NCI-H2227 (cell line): ENCODE measurements around the gene CCDC180.
"Not testable (repeated sequence)": the region's sequence is repeated elsewhere in the genome, so short reads cannot be mapped to it uniquely, and the experiment has no call there.

Source experiments
- DNase-seq: peaks from one replicate; lab custom pipeline; 2025; ENCODE audit not compliant: unreplicated experiment; lab: John Stamatoyannopoulos, UW

CCDC180 gene

DNA sequence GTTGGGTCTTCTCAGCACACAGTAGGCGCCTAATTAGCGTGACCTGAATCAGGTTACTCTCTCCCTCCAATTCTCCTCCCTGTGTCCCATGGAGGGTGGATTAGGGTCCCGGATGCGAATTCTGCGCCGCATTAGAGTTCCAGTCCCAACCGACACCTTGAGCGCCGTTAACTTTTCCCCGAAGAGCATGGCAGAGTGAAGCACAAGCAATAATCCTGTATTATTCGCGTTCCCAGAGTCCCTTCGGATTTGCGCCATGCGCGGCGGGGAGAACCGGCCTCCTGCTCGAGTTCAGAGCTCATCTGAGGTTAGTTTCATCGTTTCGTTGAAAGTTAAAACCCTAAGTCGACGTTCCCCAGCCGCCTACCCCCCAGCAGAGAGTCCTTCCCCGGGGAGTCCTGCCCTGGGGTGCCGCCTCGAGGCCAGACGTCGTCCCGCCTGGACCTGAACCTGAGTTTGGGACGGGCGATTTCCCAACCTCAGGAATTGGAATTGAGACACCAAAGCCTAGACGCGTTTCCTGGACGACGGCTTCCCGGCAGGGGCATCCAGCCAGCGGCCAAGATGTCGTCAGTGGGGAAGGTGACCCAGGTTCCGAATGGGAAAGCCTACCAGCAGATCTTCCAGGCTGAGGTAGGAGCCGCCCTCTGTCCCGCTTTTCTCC, at the start of gene CCDC180:
TSS of gene CCDC180 (plus strand) at position 160 of the 664 bp plus-strand sequence. CDS start at position 565, 405 bp downstream.
- DNase-seq: no peak

DNA sequence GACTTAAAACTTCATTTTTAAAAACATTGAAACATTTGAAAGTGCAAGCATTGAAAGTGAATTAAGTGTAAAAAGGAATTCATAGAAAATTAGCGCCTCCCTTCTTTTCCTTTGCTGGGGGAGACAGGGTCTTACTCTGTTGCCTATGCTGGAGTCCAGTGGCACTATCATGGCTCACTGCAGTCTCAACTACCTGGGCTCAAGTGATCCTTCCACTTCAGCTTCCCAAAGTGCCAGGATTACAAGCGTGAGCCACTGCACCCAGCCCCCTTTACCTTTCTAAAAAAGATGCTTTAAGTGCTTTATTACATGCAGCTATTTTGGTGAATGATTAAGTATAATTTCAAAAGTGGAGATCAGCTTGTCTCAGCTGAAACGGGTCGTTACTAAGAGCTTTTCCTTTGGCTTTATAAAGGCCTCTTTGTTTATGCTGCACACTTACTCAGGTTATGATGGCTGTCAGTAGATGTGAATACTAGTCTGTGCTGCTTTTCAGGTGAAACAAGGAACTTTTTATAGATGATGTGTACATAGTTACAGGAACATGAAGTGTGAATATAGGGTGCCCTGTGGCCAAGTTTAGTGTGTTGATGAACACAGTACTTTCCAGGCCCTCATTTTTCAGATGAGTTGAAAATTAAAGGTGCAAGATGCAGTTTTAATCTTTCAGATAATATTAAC, 47.5 kb upstream of the CCDC180 start:
- DNase-seq: not testable (repeated sequence)

DNA sequence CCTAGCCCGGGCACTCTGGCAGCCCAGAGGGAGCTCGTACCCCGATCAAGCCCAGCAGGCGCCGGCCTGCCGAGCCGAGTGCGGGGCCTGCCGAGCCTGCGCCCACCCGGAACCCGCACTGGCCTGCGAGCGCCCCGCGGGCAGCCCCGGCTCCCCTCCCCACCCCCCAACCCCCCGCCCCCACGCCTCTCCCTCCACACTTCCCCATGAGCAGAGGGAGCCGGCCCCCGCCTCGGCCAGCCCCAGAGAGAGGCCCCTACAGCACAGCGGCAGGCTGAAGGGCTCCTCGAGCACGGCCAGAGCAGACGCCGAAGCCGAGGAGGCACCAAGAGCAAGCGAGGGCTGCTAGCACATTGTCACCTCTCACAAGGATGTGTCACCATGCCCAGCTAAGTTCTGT, 36.2 kb upstream of the CCDC180 start:
- peak; percentile 19 for DNase-seq

DNA sequence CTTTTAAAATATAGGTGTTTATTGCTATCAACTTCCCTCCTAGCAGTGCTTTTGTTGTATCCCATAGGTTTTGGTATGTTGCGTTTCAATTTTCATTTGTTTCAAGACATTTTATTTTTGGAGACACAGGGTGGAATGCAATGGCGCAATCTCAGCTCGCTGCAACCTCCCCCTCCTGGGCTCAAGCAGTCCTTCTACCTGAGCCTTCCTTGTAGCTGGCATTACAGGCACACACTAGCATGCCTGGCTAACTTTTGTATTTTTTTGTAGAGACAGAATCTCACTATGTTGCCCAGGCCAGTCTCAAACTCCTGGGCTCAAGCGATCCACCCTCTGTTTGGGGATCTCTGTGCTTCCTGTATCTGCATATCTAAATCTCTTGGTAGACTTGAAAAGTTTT, 35.4 kb upstream of the CCDC180 start:
- no peak for DNase-seq

DNA sequence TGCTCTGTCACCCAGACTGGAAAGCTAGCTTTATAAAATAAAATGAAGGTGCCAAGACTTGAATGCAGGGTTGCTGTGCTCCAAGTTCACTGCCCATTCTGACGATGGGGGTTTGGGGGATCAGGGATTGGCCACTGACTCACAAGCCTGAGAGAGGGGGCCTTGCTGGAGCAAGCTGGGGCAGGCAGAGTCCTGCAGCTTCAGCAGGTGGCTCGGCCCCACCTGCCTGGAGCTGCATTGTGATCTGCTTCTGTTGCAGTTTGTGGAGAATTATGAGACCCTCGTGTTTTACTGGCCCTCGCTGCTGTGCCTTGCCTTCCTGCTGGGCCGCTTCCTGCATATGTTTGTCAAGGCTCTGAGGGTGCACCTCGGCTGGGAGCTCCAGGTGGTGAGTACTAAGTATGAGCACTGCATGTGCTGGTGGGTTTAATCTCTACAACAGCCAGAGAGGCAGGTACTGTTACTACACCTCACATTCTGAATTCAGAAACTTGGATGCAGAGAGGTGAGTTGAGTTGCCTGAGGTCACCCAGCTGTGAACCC, 31.1 kb upstream of the CCDC180 start:
- DNase-seq: no peak

DNA sequence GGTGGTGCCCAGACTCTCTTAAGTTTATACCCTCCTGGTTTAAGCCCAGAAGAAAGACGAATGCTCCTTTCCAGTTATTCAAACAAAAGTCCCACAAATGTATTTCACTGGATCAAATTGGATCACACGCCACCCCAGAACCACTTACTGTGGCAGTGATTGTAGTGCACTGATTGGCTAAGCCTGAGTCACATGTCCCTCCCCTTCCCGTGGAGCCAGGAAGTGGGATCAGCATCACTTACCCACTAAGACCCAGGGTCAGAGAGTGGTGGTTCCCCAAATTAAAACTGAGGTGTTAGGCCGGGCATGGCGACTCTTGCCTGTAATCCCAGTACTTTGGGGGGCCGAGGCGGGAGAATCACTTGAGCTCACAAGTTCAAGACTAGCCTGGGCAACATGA, 29.5 kb upstream of the CCDC180 start:
- DNase-seq: no peak

DNA sequence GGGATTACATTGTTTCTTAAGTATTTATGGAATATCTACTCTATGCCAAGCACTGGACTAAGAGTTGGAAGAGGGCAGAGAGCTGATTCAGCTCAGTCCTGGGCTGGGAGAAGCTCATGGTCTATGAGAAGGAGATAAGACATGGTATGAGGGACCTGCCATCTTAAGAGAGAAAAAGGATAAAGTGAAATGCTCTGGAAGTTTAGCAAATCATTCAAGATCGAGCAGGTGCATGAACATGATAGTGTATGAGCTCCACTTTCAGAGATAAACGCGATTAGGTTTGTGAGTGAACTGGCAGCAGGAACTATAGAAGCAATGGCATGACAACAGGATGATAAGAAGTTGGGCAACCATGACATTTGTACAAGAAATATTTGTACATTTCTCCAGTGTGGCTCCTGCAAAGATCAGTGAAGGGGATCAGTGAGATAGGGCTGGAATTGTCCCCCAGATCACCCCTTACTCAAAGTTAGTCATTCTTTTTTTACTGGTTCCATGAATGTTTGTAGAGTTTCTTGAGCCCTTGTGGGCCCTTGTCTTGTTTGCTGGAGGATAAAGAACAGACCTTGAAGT, 26.6 kb upstream of the CCDC180 start:
- DNase-seq: no peak

DNA sequence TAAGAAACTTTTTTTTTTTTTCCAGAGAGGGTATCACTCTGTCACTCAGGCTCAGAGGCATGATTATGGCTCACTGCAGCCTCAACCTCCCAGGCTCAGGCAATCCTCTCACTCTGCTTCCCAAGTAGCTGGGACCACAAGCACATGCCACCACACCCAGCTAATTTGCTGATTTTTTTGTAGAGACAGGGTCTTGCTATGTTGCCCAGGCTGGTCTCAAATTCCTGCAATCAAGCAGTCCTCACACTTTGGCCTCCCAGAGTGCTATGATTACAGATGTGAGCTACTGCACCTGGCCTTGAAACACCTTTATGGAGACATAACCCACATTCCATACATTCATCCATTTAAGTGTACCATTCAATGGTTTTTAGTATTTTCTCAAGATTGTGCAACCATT, 23.7 kb upstream of the CCDC180 start:
- DNase-seq: no peak

DNA sequence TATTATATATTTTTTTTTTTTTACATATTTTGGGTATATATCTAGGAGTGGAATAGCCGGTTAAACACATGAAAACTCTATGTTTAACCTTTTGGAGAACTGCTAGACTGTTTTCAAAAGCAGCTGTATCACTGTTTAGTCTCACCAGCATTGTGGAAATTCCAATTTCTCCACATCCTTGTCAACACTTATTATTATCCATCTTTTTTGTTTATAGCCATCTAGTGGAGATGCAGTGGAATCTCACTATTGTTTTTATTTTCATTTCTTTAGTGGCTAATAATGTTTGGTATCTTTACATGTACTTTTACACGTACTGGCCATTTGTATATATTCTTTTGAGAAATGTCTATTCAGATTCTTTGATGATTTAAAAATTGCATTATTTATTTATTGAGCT, 22.7 kb upstream of the CCDC180 start:
- DNase-seq: no peak

DNA sequence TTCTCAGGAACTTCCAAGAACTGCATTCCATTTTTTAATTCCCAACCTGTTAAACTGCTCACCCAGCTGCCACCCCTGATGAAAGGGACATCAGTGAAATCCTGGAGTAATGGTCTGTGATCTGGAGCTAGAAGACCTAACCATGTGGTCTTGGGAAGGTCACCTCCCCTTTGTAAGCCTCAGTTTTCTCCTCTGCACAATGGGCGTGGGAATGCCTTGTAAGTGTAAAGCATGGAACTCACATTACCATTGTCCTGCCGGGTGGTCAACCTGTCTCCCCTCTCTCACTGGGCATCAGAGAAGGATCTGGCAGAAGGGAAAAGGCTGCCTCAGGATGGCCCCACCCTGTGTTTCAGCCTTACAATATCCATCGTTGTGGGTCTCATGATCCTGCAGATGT, 15.3 kb upstream of the CCDC180 start:
- DNase-seq: no peak

DNA sequence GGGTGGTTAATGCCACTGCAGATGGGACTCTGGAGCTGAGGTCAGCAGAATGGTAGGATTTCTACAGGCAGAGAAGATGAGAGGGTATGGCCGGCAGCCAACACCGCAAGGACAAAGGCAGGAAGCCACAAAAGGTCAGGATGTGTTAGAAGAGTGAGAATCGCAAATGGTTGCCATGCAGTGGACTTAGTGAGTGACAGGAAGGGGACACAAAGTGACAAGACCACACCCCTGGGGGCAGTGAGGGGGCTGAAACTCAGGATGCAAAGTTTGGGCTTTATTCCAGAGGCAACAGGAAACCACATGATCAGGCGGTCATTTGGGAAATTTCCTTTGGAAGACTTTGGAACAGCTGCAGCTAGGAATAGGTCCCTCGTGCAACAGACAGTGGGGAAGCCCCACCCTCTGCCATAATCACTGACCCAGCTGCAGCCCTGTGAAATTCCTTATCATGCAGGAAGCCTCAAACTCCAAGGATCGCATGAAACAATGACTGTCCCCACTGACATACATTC, 14.2 kb upstream of the CCDC180 start:
- DNase-seq: no peak

DNA sequence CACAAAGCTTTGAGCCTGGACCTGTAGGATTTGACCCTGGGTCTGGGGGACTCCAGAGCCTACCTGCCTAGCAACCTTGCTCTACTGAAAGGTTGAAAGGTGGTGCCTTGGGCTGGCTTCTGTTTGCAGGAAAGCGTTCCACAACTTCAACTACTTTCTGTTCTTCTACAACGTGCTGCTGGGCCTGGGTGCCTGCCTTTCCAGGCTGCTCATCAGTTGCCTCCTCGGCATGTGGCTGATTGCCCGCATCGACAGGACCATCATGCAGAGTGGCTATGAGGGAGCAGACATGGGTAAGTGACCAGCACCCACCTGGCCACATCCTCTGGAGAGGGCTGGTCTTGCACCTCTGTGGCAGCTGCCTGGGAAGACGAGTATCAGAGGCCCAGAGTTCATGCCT, 13.6 kb upstream of the CCDC180 start:
- DNase-seq: no peak

DNA sequence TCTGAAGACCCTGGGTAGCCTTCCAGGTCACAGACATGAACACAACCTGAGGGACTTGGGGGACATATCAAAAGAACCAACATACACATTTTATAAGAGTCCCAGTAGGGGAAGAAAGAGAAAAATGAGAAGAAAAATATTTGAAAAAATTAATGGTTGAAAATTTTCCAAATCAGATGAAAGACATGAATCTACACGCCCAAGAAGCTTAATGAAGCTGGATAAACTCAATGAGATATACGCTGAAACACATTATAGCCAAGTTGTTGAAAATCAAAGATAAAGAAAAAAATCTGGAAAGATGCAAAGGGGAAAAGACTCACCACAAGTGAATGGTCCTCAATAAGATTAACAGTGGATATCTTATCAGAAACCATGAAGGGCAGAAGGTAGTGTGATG, 9.6 kb upstream of the CCDC180 start:
- DNase-seq: no peak

DNA sequence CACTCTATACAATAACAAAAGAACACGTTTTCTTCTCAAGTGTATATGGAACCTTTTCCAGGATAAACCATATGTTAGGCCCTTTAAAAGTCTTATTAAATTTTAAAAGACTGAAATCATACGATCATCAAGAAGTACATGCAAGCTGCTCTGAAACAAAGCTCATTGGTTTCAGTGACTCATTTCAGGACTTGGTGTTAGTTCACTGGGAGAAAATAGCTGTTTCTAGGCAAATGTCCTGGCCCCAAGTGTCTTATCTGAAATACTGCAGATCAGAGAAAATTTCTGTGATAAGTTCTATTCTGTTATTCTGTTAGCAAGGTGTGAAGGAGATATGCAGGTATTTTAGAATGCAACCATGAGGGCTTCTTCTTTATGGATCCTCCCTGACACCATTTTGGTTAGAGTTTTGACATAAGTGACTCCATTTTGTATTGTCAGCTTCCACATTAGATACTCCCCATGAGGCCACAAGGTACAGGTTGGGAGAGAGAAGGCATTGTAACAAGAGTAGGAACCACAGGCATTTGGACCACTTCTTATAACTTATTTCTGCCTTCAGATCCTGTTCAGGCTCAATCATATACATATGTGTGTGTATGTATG, 7.5 kb upstream of the CCDC180 start:
- DNase-seq: no peak

DNA sequence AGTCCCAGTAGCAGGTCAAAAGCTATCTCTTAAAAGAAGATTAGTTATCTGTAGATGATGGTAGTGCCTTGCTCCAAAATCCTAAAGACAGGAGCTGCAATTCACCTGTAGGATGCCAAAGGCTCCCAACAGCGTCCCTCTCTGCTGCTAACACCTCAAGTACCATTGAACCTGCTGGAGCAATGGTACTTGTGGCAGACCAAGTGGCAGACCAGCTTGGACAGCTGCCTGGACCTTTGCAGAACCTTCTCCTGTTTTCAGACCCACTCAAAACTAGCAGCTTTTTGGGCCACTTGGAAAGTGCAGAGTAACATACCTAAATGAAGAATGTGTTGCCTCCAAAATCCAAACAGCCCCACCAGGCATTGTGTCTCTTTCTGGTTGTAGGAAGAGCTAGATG, 6.9 kb upstream of the CCDC180 start:
- DNase-seq: no peak

DNA sequence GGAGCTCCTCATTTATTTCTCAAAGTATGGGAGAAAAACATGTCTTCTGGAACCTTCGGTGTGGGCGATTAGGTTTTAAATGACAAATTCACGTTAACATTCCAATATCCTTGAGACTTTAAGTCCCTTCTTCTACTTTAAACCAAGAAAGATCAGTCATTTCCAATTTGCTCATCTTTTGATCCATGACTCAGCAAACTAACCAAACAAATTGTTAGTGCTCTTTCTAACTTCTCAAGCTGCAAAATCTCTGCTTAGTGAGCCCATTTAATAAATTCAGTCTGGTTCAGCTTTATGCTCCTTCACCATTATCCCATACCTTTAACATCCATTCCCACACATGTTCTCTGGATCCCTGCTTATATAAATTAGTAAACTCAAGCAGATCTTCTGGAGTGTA, 5.5 kb upstream of the CCDC180 start:
- no peak for DNase-seq

DNA sequence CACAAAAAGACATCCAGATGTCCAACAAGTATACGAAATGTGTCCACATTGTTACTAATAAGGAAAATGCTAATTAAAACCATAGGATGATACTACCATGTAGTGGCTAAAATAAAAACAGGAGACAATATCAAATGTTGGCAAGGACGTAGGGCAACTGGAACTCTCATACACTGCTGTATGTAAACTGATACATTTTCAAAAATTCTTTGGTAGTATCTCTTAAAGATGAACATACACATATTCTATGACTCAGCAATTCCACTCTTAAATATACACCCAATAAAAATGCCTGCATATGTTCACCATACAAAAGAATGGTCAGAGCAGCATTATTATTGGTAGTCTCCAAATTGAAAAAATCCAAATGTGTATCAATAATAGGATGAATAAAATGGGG, 2.9 kb upstream of the CCDC180 start:
- DNase-seq: no peak

DNA sequence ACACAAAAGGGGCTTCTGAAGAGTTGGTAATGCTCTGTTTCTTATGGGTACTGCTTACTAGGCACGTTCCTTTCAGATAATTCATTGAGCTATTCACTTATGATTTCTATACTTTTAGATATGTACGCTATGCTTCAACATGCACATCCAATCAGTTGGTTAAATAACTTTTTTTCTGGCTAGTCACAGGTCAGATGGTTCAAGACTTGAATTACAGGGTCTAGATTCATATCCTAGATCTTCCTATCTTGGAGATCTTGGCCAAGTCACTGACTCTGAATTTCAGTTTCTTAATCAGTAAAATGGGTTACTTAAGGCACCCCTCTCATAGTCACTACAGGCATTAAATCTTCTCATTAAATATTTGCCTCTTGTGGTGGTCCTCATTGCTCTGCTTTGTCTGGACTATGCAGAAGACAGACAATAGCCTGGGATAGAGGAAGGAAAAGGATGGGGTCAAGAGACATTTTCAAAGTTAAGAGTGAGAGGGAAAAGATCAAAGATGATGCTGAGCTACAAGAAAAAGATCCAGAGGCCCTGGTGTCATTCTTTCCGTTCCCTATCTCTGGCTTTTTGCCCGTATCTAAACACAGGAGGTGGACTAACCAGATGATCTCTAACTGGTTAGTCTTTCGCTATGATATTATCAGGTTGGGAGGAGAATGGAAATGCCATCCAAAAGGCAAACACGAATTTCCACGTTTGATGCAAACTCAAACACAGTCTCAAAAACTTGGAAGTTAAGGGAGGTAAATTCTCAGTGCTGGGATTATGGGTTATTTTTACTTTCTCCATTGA, 1.8 kb upstream of the CCDC180 start:
- no peak for DNase-seq

DNA sequence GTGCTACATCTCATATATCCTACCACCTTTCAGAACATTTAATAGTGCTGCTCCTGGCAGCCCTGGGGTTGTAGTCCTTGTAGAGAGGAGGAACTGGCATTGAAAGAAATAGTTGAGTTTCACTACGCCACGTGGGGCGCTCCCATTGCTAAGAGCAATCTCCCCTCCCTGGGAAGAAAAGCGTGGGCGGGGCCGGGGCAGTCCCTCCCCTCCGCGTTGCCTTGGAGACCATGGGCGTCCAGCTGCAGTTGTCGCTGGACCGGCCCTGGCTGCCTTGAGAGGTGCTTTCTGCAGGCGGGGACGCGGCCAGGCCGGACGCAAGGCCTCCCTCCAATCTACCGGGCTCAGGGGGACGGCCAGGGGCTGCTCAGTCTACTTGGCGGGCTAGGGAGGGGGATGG, 368 bp upstream of the CCDC180 start:
- no peak for DNase-seq

DNA sequence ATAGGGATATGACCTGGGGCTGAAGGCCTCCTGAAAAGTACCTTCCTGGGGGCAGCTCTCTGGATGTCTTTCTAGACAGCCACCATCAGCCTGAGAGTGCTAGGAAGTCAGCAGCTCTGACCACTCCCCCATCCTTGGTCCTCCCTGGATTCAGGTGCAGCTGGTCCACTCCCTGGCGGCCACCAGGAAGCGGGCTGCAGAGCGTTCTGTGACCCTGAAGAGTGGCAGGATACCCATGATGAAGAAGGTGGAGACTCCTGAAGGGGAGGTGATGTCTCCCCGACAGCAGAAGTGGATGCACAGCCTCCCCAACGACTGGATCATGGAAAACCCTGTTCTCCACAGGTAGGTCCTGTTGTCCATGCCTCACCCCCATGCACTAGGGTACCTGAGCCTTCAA, 1.8 kb downstream of the CCDC180 start:
- DNase-seq: no peak

DNA sequence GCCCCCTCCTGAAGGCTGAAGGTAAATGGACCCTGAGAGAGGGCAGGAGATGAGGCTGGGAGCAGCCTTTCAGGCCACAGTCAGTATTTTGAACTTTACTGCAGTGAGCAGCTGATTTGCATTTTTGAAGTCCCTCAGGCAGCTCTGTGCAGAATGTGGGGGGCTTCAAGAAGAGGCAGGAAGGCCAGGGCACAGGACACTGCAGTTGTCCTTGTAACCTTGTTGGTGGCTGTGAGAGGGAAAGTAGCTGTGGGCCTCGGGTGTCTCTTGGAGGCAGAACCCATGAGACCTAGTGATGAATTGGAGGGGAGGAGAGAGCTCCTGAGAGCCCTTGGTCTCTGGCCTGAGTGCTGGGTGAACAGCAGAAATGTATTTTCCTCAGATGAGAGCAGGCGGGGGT, 2.6 kb downstream of the CCDC180 start:
- no peak for DNase-seq
